Measurements from ENCODE around the gene DNAH11.

DNAH11 gene

GRCh38 chr7:21550076-21550475 lies 7.2 kb downstream of the DNAH11 start:
- H3K4me3 ChIP-seq (replicated peaks; ENCODE audit: low read depth, low read length) = no peak overlapping the region
- TF ChIP-seq CTCF (IDR thresholded peaks at IDR 0.05; ENCODE audit: low read length, missing control alignments) = no peak
- no peak for DNase-seq (ENCODE audit: low read depth)

GRCh38 chr7:21550821-21551531 lies 8.1 kb downstream of the DNAH11 start:
- no peak overlapping the region for H3K4me3 ChIP-seq (replicated peaks; ENCODE audit: low read depth, low read length)
- TF ChIP-seq CTCF (IDR thresholded peaks at IDR 0.05; ENCODE audit: low read length, missing control alignments) = no peak
- no peak for DNase-seq (ENCODE audit: low read depth)

- DNase-seq (ENCODE audit: low read depth) = no peak
- TF ChIP-seq CTCF (IDR thresholded peaks at IDR 0.05; ENCODE audit: low read length, missing control alignments) = no peak
- H3K4me3 ChIP-seq (replicated peaks; ENCODE audit: low read depth, low read length) = no peak overlapping the region
These were observed 19.5 kb downstream of the DNAH11 start for GRCh38 chr7:21562385-21562784.

- no peak for TF ChIP-seq CTCF (IDR thresholded peaks at IDR 0.05; ENCODE audit: low read length, missing control alignments)
- no peak for DNase-seq (ENCODE audit: low read depth)
- H3K4me3 ChIP-seq (replicated peaks; ENCODE audit: low read depth, low read length) = no peak overlapping the region
These were observed 22.8 kb downstream of the DNAH11 start for GRCh38 chr7:21565614-21566013.

GRCh38 chr7:21566094-21566493 lies 23.3 kb downstream of the DNAH11 start:
- no peak for DNase-seq (ENCODE audit: low read depth)
- H3K4me3 ChIP-seq (replicated peaks; ENCODE audit: low read depth, low read length) = no peak overlapping the region
- no peak for TF ChIP-seq CTCF (IDR thresholded peaks at IDR 0.05; ENCODE audit: low read length, missing control alignments)

- H3K4me3 ChIP-seq (replicated peaks; ENCODE audit: low read depth, low read length) = no peak overlapping the region
- DNase-seq (ENCODE audit: low read depth) = peak; percentile 15
- TF ChIP-seq CTCF (IDR thresholded peaks at IDR 0.05; ENCODE audit: low read length, missing control alignments) = peak; percentile 35
These were observed 25.9 kb downstream of the DNAH11 start for GRCh38 chr7:21568762-21569161.
